ENCODE results near the gene TNFRSF11A.
A peak's percentile ranks its signal among the peaks of the same experiment; 100 is the strongest.

The TNFRSF11A gene

DNA sequence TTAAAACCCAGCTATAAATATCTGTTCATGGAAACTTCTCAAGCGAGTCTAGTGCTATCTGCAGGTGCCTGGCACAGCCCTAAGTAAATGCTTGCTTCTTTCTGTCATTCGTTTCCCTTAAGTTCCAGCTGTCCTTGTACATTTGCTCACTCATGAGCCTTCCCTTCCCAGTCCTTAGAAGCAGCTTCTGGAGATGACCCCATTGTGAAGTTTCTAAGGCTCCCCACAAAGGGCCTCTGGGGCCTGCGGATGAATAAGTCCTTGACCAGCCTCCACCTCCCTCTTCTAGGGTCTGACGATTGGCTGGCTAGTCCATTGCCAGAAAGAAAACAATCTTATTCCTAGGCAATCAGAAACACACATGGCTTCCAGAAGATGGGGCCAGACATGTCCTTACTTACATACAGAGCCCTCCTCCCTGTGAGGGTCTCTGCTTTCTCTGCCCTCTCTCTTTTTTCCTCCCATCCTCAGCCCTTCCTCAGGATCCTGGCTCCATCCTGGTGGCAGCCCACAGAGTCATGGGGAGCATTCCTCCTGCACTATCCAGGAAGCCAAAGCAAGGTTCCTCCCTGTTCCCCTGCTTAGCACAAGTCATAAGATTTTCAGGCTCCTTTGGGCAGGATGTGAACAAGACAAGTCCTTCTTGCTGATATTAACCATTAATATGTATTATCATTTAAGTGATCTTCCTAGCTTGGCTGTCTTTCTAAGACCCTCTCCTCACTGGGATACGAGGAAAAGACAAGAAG is 87.3 kb downstream of the TNFRSF11A start:
- H3K27ac ChIP-seq, result no peak overlapping the region
- TF ChIP-seq, protein P1, sequence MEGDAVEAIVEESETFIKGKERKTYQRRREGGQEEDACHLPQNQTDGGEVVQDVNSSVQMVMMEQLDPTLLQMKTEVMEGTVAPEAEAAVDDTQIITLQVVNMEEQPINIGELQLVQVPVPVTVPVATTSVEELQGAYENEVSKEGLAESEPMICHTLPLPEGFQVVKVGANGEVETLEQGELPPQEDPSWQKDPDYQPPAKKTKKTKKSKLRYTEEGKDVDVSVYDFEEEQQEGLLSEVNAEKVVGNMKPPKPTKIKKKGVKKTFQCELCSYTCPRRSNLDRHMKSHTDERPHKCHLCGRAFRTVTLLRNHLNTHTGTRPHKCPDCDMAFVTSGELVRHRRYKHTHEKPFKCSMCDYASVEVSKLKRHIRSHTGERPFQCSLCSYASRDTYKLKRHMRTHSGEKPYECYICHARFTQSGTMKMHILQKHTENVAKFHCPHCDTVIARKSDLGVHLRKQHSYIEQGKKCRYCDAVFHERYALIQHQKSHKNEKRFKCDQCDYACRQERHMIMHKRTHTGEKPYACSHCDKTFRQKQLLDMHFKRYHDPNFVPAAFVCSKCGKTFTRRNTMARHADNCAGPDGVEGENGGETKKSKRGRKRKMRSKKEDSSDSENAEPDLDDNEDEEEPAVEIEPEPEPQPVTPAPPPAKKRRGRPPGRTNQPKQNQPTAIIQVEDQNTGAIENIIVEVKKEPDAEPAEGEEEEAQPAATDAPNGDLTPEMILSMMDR (IDR thresholded peaks at IDR 0.05), result no peak
- no peak overlapping the region for H3K4me3 ChIP-seq
- DNase-seq (ENCODE audit: low spot score), result no peak

- no peak overlapping the region for H3K4me3 ChIP-seq
- DNase-seq (ENCODE audit: low spot score), result no peak
- TF ChIP-seq, protein P1 (IDR thresholded peaks at IDR 0.05), result no peak
- H3K27ac ChIP-seq, result no peak overlapping the region
Observed at GRCh38 chr18:62413206-62413605, 88.1 kb downstream of the TNFRSF11A start.

GRCh38 chr18:62418258-62418657 is 93.1 kb downstream of the TNFRSF11A start:
- TF ChIP-seq, protein P1 (IDR thresholded peaks at IDR 0.05), result no peak
- H3K4me3 ChIP-seq, result no peak overlapping the region
- no peak for DNase-seq (ENCODE audit: low spot score)

GRCh38 chr18:62420151-62420512 is 95.0 kb downstream of the TNFRSF11A start:
- TF ChIP-seq, protein P1 (IDR thresholded peaks at IDR 0.05), result no peak
- DNase-seq (ENCODE audit: low spot score), result no peak
- Histone ChIP-seq H3K27ac (peak overlapping the region in 1 of 2 donors; percentile 5), H3K4me3 (peak overlapping the region; percentile 6)

More at GRCh38 chr18:62418258-62418657, 93.1 kb downstream of the TNFRSF11A start:
- no peak overlapping the region for H3K27ac ChIP-seq

GRCh38 chr18:62420513-62421209 is 95.6 kb downstream of the TNFRSF11A start:
- H3K4me3 ChIP-seq, result no peak overlapping the region
- TF ChIP-seq, protein P1 (IDR thresholded peaks at IDR 0.05), result no peak
- no peak for DNase-seq (ENCODE audit: low spot score)
- H3K27ac ChIP-seq, result peak overlapping the region in 1 of 2 donors; percentile 5

GRCh38 chr18:62425465-62426190 is 100.5 kb downstream of the TNFRSF11A start:
- peak; percentile 87 for DNase-seq (ENCODE audit: low spot score)
- TF ChIP-seq, protein P1 (IDR thresholded peaks at IDR 0.05), result peak; percentile 78
- peak overlapping the region; percentile 56 for H3K4me3 ChIP-seq
- H3K27ac ChIP-seq, result peak overlapping the region; percentile 78 to 82
